ENCODE results near the gene MMP15.
"Not testable (repeated sequence)": the region's sequence is repeated elsewhere in the genome, so short reads cannot be mapped to it uniquely, and the experiment has no call there.

The MMP15 gene

GRCh38 chr16:58000706-58001676, 24.6 kb upstream of the MMP15 start, which contains the start of gene USB1:
TSS of gene USB1 (plus strand) at chr16:58001407. CDS start at chr16:58001484, 77 bp downstream.
- peak; percentile 88 for TF ChIP-seq CTCF (IDR thresholded peaks at IDR 0.05; ENCODE audit: borderline replicate concordance, insufficient read depth, low read depth, low read length)
- H3K4me3 ChIP-seq (ENCODE audit: low read depth, low read length), result peak within 1 kb of the TSS; percentile 65

GRCh38 chr16:58001781-58002415, 23.7 kb upstream of the MMP15 start:
- peak overlapping the region; percentile 52 for H3K4me3 ChIP-seq (ENCODE audit: low read depth, low read length)
- TF ChIP-seq CTCF (IDR thresholded peaks at IDR 0.05; ENCODE audit: borderline replicate concordance, insufficient read depth, low read depth, low read length), result no peak

- TF ChIP-seq CTCF (IDR thresholded peaks at IDR 0.05; ENCODE audit: borderline replicate concordance, insufficient read depth, low read depth, low read length), result no peak
- H3K4me3 ChIP-seq (ENCODE audit: low read depth, low read length), result no peak overlapping the region
These were observed 23.1 kb upstream of the MMP15 start for GRCh38 chr16:58002416-58002800.

GRCh38 chr16:58002936-58003335, 22.6 kb upstream of the MMP15 start:
- no peak for TF ChIP-seq CTCF (IDR thresholded peaks at IDR 0.05; ENCODE audit: borderline replicate concordance, insufficient read depth, low read depth, low read length)
- no peak overlapping the region for H3K4me3 ChIP-seq (ENCODE audit: low read depth, low read length)

- not testable (repeated sequence) for H3K4me3 ChIP-seq (ENCODE audit: low read depth, low read length)
These were observed 20.8 kb upstream of the MMP15 start for GRCh38 chr16:58004736-58005135.

- TF ChIP-seq CTCF (IDR thresholded peaks at IDR 0.05; ENCODE audit: borderline replicate concordance, insufficient read depth, low read depth, low read length), result no peak
- H3K4me3 ChIP-seq (ENCODE audit: low read depth, low read length), result no peak overlapping the region
These were observed 15.6 kb upstream of the MMP15 start for GRCh38 chr16:58009856-58010416.

- no peak overlapping the region for H3K4me3 ChIP-seq (ENCODE audit: low read depth, low read length)
- TF ChIP-seq CTCF (IDR thresholded peaks at IDR 0.05; ENCODE audit: borderline replicate concordance, insufficient read depth, low read depth, low read length), result no peak
These were observed 14.7 kb upstream of the MMP15 start for GRCh38 chr16:58010886-58011285.
